Neural cell (in vitro differentiated cells): ENCODE results near the gene PLEKHB2.

ENCODE experiments used
- CTCF ChIP-seq: fragments of 450-650 bp; IDR thresholded peaks from 2 replicates; pipeline ENCODE4 v1.5.1; 2014; ENCODE audit warnings: antibody characterized with exemption, mild to moderate bottlenecking, moderate library complexity; ENCODE audit not compliant: poor library complexity, severe bottlenecking
- REST ChIP-seq: IDR thresholded peaks from 2 replicates; pipeline ENCODE4 v1.6.1; 2012; ENCODE audit warnings: borderline replicate concordance

GRCh38 chr2:131056204-131056931, 48.8 kb upstream of the PLEKHB2 start:
- no peak for TF ChIP-seq REST
- no peak for TF ChIP-seq CTCF
